GM06990 (cell line): Measurements from ENCODE around the gene ACAA1.

Source experiments
- DNase-seq: peaks from one replicate; pipeline ENCODE4 v3.0.0-alpha.2; 2011; ENCODE audit not compliant: insufficient read length; ENCODE audit errors: extremely low read depth
- H3K27me3 ChIP-seq: replicated peaks from 2 replicates; pipeline ENCODE4 v1.6.0; 2011; ENCODE audit warnings: low read length; ENCODE audit not compliant: control insufficient read depth, insufficient read depth
- H3K36me3 ChIP-seq: 2 replicates; pipeline ENCODE4 v1.5.1; 2011; ENCODE audit warnings: low read length; ENCODE audit not compliant: control insufficient read depth, insufficient read depth
- H3K4me3 ChIP-seq: replicated peaks from 2 replicates; pipeline ENCODE4 v1.5.1; 2011; ENCODE audit warnings: low read depth, mild to moderate bottlenecking, control low read depth, low read length
- TF ChIP-seq, protein P1 (sequence below): IDR thresholded peaks from 2 replicates; pipeline ENCODE4 v1.5.1; 2011; ENCODE audit warnings: low read length, control low read depth, mild to moderate bottlenecking, inconsistent platforms; ENCODE audit not compliant: insufficient read depth, poor library complexity, severe bottlenecking

Gene ACAA1

GRCh38 chr3:38125305-38126120, 11.4 kb downstream of the ACAA1 start:
- H3K4me3 ChIP-seq: no peak overlapping the region
- TF ChIP-seq, protein P1, sequence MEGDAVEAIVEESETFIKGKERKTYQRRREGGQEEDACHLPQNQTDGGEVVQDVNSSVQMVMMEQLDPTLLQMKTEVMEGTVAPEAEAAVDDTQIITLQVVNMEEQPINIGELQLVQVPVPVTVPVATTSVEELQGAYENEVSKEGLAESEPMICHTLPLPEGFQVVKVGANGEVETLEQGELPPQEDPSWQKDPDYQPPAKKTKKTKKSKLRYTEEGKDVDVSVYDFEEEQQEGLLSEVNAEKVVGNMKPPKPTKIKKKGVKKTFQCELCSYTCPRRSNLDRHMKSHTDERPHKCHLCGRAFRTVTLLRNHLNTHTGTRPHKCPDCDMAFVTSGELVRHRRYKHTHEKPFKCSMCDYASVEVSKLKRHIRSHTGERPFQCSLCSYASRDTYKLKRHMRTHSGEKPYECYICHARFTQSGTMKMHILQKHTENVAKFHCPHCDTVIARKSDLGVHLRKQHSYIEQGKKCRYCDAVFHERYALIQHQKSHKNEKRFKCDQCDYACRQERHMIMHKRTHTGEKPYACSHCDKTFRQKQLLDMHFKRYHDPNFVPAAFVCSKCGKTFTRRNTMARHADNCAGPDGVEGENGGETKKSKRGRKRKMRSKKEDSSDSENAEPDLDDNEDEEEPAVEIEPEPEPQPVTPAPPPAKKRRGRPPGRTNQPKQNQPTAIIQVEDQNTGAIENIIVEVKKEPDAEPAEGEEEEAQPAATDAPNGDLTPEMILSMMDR: no peak
- DNase-seq: no peak
- no peaks in the 10 kb centered on the region for H3K27me3 ChIP-seq
- peaks cover 48% of the 10 kb centered on the region for H3K36me3 ChIP-seq

- no peak for DNase-seq
- H3K36me3 ChIP-seq: peaks cover 46% of the 10 kb centered on the region
- TF ChIP-seq, protein P1: no peak
Observed at GRCh38 chr3:38124324-38125122, 12.4 kb downstream of the ACAA1 start.

DNA sequence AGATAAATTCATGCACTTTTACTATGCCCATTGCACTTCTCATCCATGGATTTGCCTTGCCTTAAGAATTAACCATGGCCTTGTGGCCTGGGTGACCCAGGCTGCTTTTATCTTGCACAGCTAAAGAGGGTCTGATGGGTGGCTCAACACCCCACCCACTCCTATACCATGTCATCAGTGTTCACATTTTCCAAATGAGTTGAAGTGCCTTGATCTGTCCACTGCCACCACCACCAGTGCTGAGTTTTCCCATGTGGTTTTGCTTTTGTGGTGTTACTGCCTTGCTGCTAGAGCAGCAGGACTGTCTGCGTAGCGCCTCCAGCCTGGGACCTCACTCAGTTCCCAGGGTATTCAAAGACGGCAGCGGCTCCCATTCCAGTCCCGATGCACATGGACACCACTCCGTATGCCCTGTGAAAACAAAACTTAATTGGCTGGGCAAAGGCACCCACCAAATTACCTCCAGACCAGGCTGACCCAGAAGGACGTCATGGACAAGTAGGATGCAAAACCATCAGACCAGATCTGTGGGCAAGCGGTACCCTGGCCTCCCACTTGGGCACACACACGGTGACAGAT, 14.1 kb downstream of the ACAA1 start:
- Histone ChIP-seq H3K4me3 (no peak overlapping the region), H3K36me3 (peaks cover 38% of the 10 kb centered on the region), H3K27me3 (no peaks in the 10 kb centered on the region)
- DNase-seq: no peak
- TF ChIP-seq, protein P1: no peak

More at GRCh38 chr3:38124324-38125122, 12.4 kb downstream of the ACAA1 start:
- H3K27me3 ChIP-seq: no peaks in the 10 kb centered on the region
- H3K4me3 ChIP-seq: no peak overlapping the region

DNA sequence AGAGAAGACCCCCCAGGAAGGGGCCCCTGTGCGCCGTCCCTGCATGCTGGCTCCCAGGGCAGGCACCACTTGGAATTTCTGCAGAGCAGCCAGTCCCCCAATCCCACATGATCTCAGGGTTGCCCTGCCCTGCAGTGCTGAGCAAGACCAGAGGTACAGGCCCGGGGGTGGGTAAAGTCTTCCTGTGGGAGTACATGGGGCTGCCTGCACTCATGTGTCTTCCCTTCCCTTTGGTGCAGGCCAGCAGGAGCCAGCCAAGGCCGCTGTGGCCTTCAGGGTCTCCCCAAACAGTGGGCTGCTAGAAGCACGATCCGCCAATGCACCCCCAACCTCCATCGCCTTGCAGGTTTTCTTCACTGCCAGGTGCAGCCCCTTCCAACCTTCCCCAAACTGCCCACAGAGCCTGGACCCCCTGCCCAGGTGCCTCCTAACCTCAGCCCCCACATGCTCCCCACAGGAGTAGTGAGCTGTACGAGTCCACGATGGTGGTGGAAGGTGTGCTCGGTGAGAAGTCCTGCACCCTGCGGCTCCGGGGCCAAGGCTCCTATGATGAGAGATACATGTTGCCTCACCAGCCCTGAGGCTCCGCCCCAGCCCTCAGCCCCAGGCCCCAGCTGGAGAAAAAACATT, 15.0 kb downstream of the ACAA1 start:
- TF ChIP-seq, protein P1: no peak
- Histone ChIP-seq H3K36me3 (peaks cover 34% of the 10 kb centered on the region), H3K27me3 (no peaks in the 10 kb centered on the region), H3K4me3 (no peak overlapping the region)
- DNase-seq: no peak

DNA sequence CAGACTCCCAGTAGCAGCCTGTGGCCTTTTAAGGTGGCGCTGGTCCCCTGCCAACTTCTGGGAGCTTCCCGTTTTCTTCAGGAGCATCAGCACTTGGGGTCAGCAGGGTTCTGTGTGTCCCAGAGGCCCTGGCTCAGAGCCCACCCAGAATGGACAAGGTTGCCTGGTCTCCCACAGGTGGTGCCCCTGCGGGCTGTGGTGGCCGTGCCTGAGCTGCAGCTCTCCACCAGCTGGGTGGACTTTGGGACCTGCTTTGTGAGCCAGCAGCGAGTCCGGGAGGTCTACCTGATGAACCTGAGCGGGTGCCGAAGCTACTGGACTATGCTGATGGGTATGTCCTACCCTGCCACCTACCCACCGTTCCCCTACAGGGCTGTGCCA, 15.5 kb downstream of the ACAA1 start:
- no peak overlapping the region for H3K4me3 ChIP-seq
- H3K27me3 ChIP-seq: no peaks in the 10 kb centered on the region
- peaks cover 33% of the 10 kb centered on the region for H3K36me3 ChIP-seq
- TF ChIP-seq, protein P1: no peak
- DNase-seq: no peak
